GM12878 (cell line): ENCODE results near the gene P2RY11. TPM values are rescaled to one million over a fixed set of nuclear protein-coding genes. Genes with fewer than 3 reads are reported as not detected.
A peak's percentile ranks its signal among the peaks of the same experiment; 100 is the strongest.

ENCODE experiments used
- ATAC-seq: fragments of 200-7000 bp; cut with Tn5 transposase; 3 replicates; pipeline ENCODE4 v1.9.1; 2020; ENCODE audit warnings: mild to moderate bottlenecking, moderate library complexity
- BruUV-seq: library from RNA; stranded (reverse); fragments of 400-500 nt; replicated peaks from 2 replicates; lab custom pipeline; 2021; lab: Mats Ljungman, UMichigan
- CTCF ChIA-PET: fragments of 300-600 bp; sonication (Branson Sonifier 250); formaldehyde crosslinking; extraction: SDS; loops from one replicate; lab custom pipeline; 2021; ENCODE audit warnings: inconsistent platforms; lab: Yijun Ruan, JAX
- POLR2A ChIA-PET: fragments of 350-600 bp; formaldehyde crosslinking; extraction: SDS; loops from one replicate; lab custom pipeline; 2021; ENCODE audit warnings: inconsistent platforms; lab: Charles Lee
- RAD21 ChIA-PET: fragments of 300-600 bp; sonication (Branson Sonifier 250); formaldehyde crosslinking; loops from one replicate; lab custom pipeline; 2023; ENCODE audit warnings: antibody characterized with exemption; ENCODE audit not compliant: unreplicated experiment; lab: Charles Lee
- SMC1A ChIA-PET: fragments of 300-600 bp; sonication (Branson Sonifier 250); formaldehyde crosslinking; loops from one replicate; lab custom pipeline; 2023; ENCODE audit not compliant: unreplicated experiment, uncharacterized antibody; lab: Charles Lee
- DNase-seq: peaks from one replicate; pipeline ENCODE4 v3.0.0-alpha.2; 2011; ENCODE audit warnings: low read depth, low spot score
- FAIRE-seq: peaks from 3 replicates; lab custom pipeline; 2011; peaks lifted over from hg19 to GRCh38; lab: Jason Lieb, UNC
- H2AFZ ChIP-seq: 2 replicates; pipeline ENCODE4 v1.6.0; 2011; ENCODE audit warnings: low read depth, low read length, control low read depth; ENCODE audit not compliant: control insufficient read depth
- H3K27ac ChIP-seq: 2 replicates; pipeline ENCODE4 v1.5.1; 2011; ENCODE audit warnings: control low read depth; ENCODE audit not compliant: control insufficient read depth, insufficient read depth
- H3K27me3 ChIP-seq, 2 experiments: replicated peaks in 1 of 2; 2 replicates each; pipeline versions ENCODE4 v1.6.0 to v1.6.1; 2011; ENCODE audit warnings: low read length in 1 of 2; ENCODE audit not compliant: control insufficient read depth in 2 of 2, insufficient read depth in 2 of 2
- H3K36me3 ChIP-seq, 2 experiments: 2 replicates each; pipeline ENCODE4 v1.5.1; 2011; ENCODE audit warnings: low read length in 1 of 2; ENCODE audit not compliant: control insufficient read depth in 2 of 2, insufficient read depth in 2 of 2
- H3K4me1 ChIP-seq: 2 replicates; pipeline ENCODE4 v1.6.1; 2011; ENCODE audit warnings: mild to moderate bottlenecking, low read length, moderate library complexity, mixed read lengths; ENCODE audit not compliant: control insufficient read depth, insufficient read depth
- H3K4me2 ChIP-seq: 2 replicates; pipeline ENCODE4 v1.6.0; 2011; ENCODE audit warnings: control low read depth; ENCODE audit not compliant: control insufficient read depth, insufficient read depth
- H3K4me3 ChIP-seq: fragments of 200-600 bp; sonication (generic); 2 replicates; pipeline ENCODE4 v1.5.1; 2016
- H3K79me2 ChIP-seq: 2 replicates; pipeline ENCODE4 v1.6.0; 2011; ENCODE audit warnings: low read length; ENCODE audit not compliant: control insufficient read depth, insufficient read depth
- H3K9ac ChIP-seq: 2 replicates; pipeline ENCODE4 v1.8.0; 2011; ENCODE audit warnings: low read length, control low read depth, mixed read lengths; ENCODE audit not compliant: control insufficient read depth, insufficient read depth
- H3K9me3 ChIP-seq: replicated peaks from 3 replicates; pipeline ENCODE4 v1.5.1; 2011; ENCODE audit warnings: mild to moderate bottlenecking, low read length; ENCODE audit not compliant: control insufficient read depth, insufficient read depth
- H4K20me1 ChIP-seq: 2 replicates; pipeline ENCODE4 v1.6.0; 2011; ENCODE audit not compliant: control insufficient read depth, insufficient read depth
- ASH2L ChIP-seq: fragments of 300-600, 200-600 bp; sonication (generic); IDR thresholded peaks from 2 replicates; pipeline ENCODE4 v1.6.1; 2017; ENCODE audit warnings: low read depth, mild to moderate bottlenecking, borderline replicate concordance
- ESRRA ChIP-seq: IDR thresholded peaks from 2 replicates; pipeline ENCODE4 v1.6.1; 2012; ENCODE audit warnings: mild to moderate bottlenecking, low read length, improper control_type of control experiment
- ETV6 ChIP-seq, 2 experiments: fragments of 450-650 bp in 1 of 2; IDR thresholded peaks in 1 of 2; conservative IDR thresholded peaks in 1 of 2; 2 replicates each; pipeline ENCODE4 v1.6.1; 2014; ENCODE audit warnings: antibody characterized with exemption in 1 of 2, borderline replicate concordance in 1 of 2, low read depth in 1 of 2, mild to moderate bottlenecking in 1 of 2, moderate library complexity in 1 of 2
- KAT2A ChIP-seq: conservative IDR thresholded peaks from 2 replicates; pipeline ENCODE4 v1.6.1; 2011; ENCODE audit warnings: low read depth, low read length; ENCODE audit not compliant: control insufficient read depth
- LARP7 ChIP-seq: fragments of 450-650 bp; IDR thresholded peaks from 2 replicates; pipeline ENCODE4 v1.6.1; 2017; ENCODE audit warnings: mild to moderate bottlenecking
- MTA3 ChIP-seq: IDR thresholded peaks from 2 replicates; pipeline ENCODE4 v1.6.1; 2012; ENCODE audit warnings: low read length, inconsistent platforms, borderline replicate concordance
- ZNF207 ChIP-seq: fragments of 450-650 bp; IDR thresholded peaks from 2 replicates; pipeline ENCODE4 v1.6.1; 2014; ENCODE audit warnings: antibody characterized with exemption, mild to moderate bottlenecking, borderline replicate concordance
- ZNF217 ChIP-seq: fragments of 450-650 bp; IDR thresholded peaks from 2 replicates; pipeline ENCODE4 v1.6.1; 2017; ENCODE audit warnings: antibody characterized with exemption, mild to moderate bottlenecking
- WGBS: methylation state at CpG from one replicate; pipeline ENCODE4 v1.1.6; 2016; ENCODE audit warnings: low lambda C conversion rate; ENCODE audit not compliant: insufficient replicate concordance, insufficient coverage; ENCODE audit errors: missing lambda C conversion rate; 5-methylcytosine and 5-hydroxymethylcytosine counted together
- in situ Hi-C: fragments of 300-500 bp; cut with MboI; formaldehyde crosslinking; loops from 9 replicates; pipeline ENCODE4 v1.14.3; 2018; ENCODE audit warnings: mixed read lengths
- intact Hi-C: fragments of 100-400 bp; cut with micrococcal nuclease; formaldehyde crosslinking; loops from one replicate; pipeline ENCODE4 v1.14.2; 2022; ENCODE audit not compliant: unreplicated experiment
- polyA plus RNA-seq, 11 experiments: library from polyadenylated mRNA; depleted of rRNA in 4 of 11; unstranded in 6 of 11; stranded (reverse) in 5 of 11; fragments of >200 nt; fragmentation: Nextera tagmentation in 4 of 11; fragmentation: Illumina TruSeq in 1 of 11; extraction: Ambion mirVana in 4 of 11; extraction: Trizol in 1 of 11; gene quantifications; 1 replicate in 1 of 11; 2 replicates in 10 of 11; pipeline versions ENCODE4 v1.2.1 to v1.2.3, GENCODE V29; 2011 to 2016; ENCODE audit warnings: inconsistent platforms in 2 of 11, missing spikeins in 2 of 11, low read depth in 1 of 11
- total RNA-seq, 4 experiments: library from RNA; depleted of rRNA in 3 of 4; stranded (reverse); fragments of >200 nt in 3 of 4; fragmentation: Illumina TruSeq in 1 of 4; extraction: Trizol in 1 of 4; gene quantifications; 2 replicates each; pipeline versions ENCODE4 v1.2.1 to v1.2.3, GENCODE V29; 2013 to 2021
- TF ChIP-seq, protein P1 (sequence below): IDR thresholded peaks from 2 replicates; pipeline ENCODE4 v1.6.1; 2012; ENCODE audit warnings: low read depth, low read length, improper control_type of control experiment
- TF ChIP-seq, protein P2 (sequence below): fragments of 450-650 bp; formaldehyde crosslinking; IDR thresholded peaks from 2 replicates; pipeline ENCODE4 v1.4.0; 2020; ENCODE audit warnings: mild to moderate bottlenecking, moderate library complexity
- TF ChIP-seq, protein P3 (sequence below): IDR thresholded peaks from 2 replicates; pipeline ENCODE4 v1.6.1; 2012; ENCODE audit warnings: low read length, inconsistent platforms

Gene P2RY11
- total and polyA plus RNA-seq, 10 of the 15 experiments (the other 5 are each of a cell fraction or from before 2014, with no cell fraction given), result 0.14 to 46.5 (median 7.6) TPM

DNA sequence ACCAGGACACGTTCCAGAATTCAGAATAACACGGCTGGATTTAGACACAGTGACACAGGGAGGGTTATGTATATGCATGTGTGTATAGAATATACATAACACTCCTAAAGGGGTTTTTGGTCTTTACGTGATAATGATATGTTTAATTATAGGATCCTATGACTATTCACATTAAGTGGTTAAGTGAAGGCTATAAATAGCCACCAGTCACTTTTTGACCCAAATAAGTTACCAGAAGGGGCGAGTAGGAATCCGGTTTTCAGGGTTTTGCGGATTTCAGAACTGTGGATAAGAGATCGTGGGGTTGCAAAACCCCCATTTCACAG lies 15.9 kb upstream of the P2RY11 start:
- Histone ChIP-seq H3K4me2 (0 out of 2 replicates have a peak overlapping the region, but pooled peaks have one; percentile 63), H4K20me1 (no peaks in the 10 kb centered on the region), H3K4me3 (no peak overlapping the region), H3K27ac (no peak overlapping the region), H3K9ac (no peak overlapping the region; the same call in 1 of the 2 replicates), H3K27me3 (no peaks in the 10 kb centered on the region), H3K36me3 (peaks cover 10 to 18% of the 10 kb centered on the region in 2 experiments), H2AFZ (peak overlapping the region; percentile 41; the same call in 1 of the 2 replicates), H3K9me3 (no peaks in the 10 kb centered on the region; the same call in 2 of the 3 replicates), H3K4me1 (peaks cover 32% of the 10 kb centered on the region), H3K79me2 (peaks cover 8% of the 10 kb centered on the region)
- ChIA-PET POLR2A (interaction anchor here (0.5 to 1.9 kb wide), 12 partner anchors 8 to 228 kb away, joined by 3 to 18 read pairs (median 8); partner anchors contain the start of genes MRPL4, P2RY11 and PPAN), CTCF (interaction anchor here (0.8 to 9.5 kb wide), 6 partner anchors 9 to 68 kb away, joined by 3 to 171 read pairs (median 9); partner anchors contain the start of genes EIF3G, P2RY11 and PPAN), RAD21 (interaction anchor here (0.9 to 9.6 kb wide), 5 partner anchors 9 to 155 kb away, joined by 3 to 166 read pairs (median 4); partner anchors contain the start of genes P2RY11 and PPAN), SMC1A (interaction anchor here (0.9 to 11.1 kb wide), 3 partner anchors 9 to 17 kb away, joined by 3 to 150 read pairs (median 6); partner anchors contain the start of genes P2RY11 and PPAN)
- no peak for TF ChIP-seq LARP7
- TF ChIP-seq, protein P1, sequence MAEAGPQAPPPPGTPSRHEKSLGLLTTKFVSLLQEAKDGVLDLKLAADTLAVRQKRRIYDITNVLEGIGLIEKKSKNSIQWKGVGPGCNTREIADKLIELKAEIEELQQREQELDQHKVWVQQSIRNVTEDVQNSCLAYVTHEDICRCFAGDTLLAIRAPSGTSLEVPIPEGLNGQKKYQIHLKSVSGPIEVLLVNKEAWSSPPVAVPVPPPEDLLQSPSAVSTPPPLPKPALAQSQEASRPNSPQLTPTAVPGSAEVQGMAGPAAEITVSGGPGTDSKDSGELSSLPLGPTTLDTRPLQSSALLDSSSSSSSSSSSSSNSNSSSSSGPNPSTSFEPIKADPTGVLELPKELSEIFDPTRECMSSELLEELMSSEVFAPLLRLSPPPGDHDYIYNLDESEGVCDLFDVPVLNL, result no peak
- no peak for TF ChIP-seq KAT2A
- no peak for TF ChIP-seq ZNF207
- TF ChIP-seq MTA3, result 0 out of 2 replicates have a peak, but pooled peaks have one; percentile 43
- TF ChIP-seq, protein P2, sequence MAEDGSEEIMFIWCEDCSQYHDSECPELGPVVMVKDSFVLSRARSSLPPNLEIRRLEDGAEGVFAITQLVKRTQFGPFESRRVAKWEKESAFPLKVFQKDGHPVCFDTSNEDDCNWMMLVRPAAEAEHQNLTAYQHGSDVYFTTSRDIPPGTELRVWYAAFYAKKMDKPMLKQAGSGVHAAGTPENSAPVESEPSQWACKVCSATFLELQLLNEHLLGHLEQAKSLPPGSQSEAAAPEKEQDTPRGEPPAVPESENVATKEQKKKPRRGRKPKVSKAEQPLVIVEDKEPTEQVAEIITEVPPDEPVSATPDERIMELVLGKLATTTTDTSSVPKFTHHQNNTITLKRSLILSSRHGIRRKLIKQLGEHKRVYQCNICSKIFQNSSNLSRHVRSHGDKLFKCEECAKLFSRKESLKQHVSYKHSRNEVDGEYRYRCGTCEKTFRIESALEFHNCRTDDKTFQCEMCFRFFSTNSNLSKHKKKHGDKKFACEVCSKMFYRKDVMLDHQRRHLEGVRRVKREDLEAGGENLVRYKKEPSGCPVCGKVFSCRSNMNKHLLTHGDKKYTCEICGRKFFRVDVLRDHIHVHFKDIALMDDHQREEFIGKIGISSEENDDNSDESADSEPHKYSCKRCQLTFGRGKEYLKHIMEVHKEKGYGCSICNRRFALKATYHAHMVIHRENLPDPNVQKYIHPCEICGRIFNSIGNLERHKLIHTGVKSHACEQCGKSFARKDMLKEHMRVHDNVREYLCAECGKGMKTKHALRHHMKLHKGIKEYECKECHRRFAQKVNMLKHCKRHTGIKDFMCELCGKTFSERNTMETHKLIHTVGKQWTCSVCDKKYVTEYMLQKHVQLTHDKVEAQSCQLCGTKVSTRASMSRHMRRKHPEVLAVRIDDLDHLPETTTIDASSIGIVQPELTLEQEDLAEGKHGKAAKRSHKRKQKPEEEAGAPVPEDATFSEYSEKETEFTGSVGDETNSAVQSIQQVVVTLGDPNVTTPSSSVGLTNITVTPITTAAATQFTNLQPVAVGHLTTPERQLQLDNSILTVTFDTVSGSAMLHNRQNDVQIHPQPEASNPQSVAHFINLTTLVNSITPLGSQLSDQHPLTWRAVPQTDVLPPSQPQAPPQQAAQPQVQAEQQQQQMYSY, result no peak
- no peak for TF ChIP-seq ESRRA
- no peak for TF ChIP-seq ASH2L
- TF ChIP-seq ZNF217, result no peak
- TF ChIP-seq ETV6 (conservative IDR thresholded peaks at IDR 0.05 in 1 of 2, IDR thresholded peaks at IDR 0.05 in 1 of 2; ENCODE audit: borderline replicate concordance in 1 of 2, low read depth in 1 of 2), result no peak
- TF ChIP-seq, protein P3, sequence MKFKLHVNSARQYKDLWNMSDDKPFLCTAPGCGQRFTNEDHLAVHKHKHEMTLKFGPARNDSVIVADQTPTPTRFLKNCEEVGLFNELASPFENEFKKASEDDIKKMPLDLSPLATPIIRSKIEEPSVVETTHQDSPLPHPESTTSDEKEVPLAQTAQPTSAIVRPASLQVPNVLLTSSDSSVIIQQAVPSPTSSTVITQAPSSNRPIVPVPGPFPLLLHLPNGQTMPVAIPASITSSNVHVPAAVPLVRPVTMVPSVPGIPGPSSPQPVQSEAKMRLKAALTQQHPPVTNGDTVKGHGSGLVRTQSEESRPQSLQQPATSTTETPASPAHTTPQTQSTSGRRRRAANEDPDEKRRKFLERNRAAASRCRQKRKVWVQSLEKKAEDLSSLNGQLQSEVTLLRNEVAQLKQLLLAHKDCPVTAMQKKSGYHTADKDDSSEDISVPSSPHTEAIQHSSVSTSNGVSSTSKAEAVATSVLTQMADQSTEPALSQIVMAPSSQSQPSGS, result 0 out of 2 replicates have a peak, but pooled peaks have one; percentile 21
- no peak for DNase-seq
- ATAC-seq, result no peak
- FAIRE-seq, result no peak
- in situ Hi-C loops (no loop called here), intact Hi-C loops (no loop called here)
- TSS peak; percentile 10 for BruUV-seq
- WGBS, result 43% methylated on average over 7 of the region's 7 CpGs
